T-helper 17 cell (primary cell): ENCODE data around the gene ADCY4. TPM values are rescaled to one million over a fixed set of nuclear protein-coding genes. Genes with fewer than 3 reads are reported as not detected.

Source experiments
- ATAC-seq: fragments of 150-1000 bp; cut with Tn5 transposase; 2 replicates; pipeline ENCODE4 v1.10.0; 2021; ENCODE audit warnings: mild to moderate bottlenecking, moderate library complexity
- DNase-seq, 3 donors: peaks; one replicate each; pipeline versions ENCODE4 v3.0.0 to v3.0.0-alpha.2; 2020 to 2021
- H3K9me3 ChIP-seq: one replicate; pipeline ENCODE4 v1.7.0; 2013; ENCODE audit warnings: low read length, mild to moderate bottlenecking; ENCODE audit not compliant: control insufficient read depth, poor library complexity, severe bottlenecking
- H3K27ac Mint-ChIP-seq: one replicate; pipeline ENCODE4 v1.8.0; 2022; ENCODE audit warnings: mild to moderate bottlenecking, moderate library complexity, mixed read lengths
- H3K27me3 Mint-ChIP-seq: one replicate; pipeline ENCODE4 v1.8.0; 2022; ENCODE audit warnings: mixed read lengths
- H3K36me3 Mint-ChIP-seq: one replicate; pipeline ENCODE4 v1.8.0; 2022; ENCODE audit warnings: low read depth, mixed read lengths
- H3K4me1 Mint-ChIP-seq: one replicate; pipeline ENCODE4 v1.8.0; 2022; ENCODE audit warnings: mild to moderate bottlenecking, mixed read lengths
- H3K4me3 Mint-ChIP-seq: one replicate; pipeline ENCODE4 v1.8.0; 2022; ENCODE audit warnings: mild to moderate bottlenecking, moderate library complexity, mixed read lengths
- total RNA-seq, 4 donors: library from RNA in 2 of 4; stranded (reverse) in 2 of 4; gene quantifications; one replicate each; pipeline ENCODE4 v1.2.3 and lab custom pipeline; 2022 to 2026

Gene ADCY4
- total RNA-seq, 2 donors from 2014 or later: 5.4 to 7.9 TPM

DNA sequence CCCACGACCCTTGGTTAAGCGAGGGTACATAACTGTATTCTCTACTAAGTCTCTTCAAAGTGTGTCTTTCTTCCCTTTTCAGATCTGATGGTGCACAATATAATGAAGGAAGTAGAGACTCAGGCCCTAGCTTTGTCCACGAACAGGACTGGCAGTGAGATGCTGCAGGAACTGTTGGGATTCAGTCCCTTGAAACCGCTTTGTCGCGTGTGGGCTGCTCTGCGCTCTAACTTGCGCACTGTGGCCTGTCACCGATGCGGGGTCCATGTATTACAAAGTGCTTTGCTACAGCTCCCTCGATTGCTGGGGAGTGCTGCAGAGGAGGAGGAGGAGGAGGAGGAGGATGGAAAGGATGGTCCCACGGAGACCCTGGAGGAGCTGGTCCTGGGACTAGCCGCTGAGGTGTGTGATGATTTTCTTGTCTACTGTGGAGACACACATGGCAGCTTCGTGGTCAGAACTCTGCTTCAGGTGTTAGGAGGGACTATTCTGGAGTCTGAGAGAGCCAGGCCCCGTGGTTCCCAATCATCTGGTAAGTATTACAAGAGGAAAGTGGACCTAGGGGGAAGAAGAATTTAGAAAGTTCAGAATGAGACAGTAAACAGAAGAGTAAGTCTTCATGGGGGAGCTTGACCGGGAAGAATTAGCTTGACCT, 34.4 kb downstream of the ADCY4 start:
- H3K9me3 ChIP-seq: no peaks in the 10 kb centered on the region
- peak overlapping the region; percentile 96 for H3K4me3 Mint-ChIP-seq
- no peak for ATAC-seq
- H3K36me3 Mint-ChIP-seq: peaks cover 17% of the 10 kb centered on the region
- H3K27me3 Mint-ChIP-seq: no peaks in the 10 kb centered on the region
- no peak for DNase-seq
- peak overlapping the region; percentile 93 for H3K27ac Mint-ChIP-seq
- peaks cover 30% of the 10 kb centered on the region for H3K4me1 Mint-ChIP-seq

DNA sequence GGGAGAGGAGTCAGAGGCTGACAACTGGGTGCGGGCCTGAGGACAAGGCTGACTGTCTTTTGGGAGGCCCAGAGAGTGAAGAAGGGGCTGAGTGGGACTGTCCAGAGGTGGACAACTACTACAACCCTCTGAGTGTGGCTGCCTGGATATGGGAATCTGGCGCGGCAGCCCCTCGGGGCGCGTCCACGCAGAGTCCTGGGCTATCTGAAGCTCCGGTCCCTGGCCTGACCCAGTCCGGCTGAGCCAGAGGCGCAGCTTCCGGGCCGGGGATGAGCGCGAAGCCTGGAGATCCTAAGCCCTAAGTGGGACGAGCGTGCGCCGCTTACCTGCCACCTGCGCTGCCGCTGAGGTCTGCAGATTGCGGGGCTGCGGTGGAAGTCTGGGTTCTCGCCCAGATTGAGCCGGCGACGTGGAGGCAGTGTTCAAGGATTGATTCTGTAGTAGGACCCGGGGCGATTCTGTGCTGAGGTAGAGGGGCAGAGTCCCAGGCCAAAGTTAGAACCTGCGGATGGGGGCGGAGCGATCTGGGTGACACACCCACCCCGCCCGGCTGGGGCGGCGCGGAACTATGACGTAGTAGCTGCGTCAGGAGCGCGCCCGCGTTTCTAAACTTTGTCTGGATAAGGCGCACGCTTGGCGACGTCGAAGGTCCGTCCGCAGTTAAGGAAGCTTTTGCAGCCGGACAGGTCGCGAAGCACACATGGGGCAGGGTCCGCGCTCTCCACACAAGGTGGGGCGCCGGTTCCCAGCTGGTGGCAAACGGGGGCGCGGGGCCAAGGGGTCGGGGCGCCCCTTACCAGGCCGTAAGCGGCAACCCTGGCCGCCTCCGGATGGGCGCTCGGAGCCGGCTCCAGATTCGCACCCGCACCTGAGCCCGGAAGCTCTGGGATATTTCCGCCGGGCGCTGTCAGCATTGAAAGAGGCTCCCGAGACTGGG, 35.3 kb downstream of the ADCY4 start, which contains the start of the genes DHRS1 and NOP9:
Gene DHRS1 (minus strand): TSS at position 526 of the 937 bp plus-strand sequence. CDS start 674 bp downstream, outside the sequence.
Gene NOP9 (plus strand): TSS at position 596 of the 937 bp plus-strand sequence. CDS start 105 bp downstream, at position 701.
- no peaks in the 10 kb centered on the region for H3K27me3 Mint-ChIP-seq
- no peaks in the 10 kb centered on the region for H3K9me3 ChIP-seq
- H3K27ac Mint-ChIP-seq: peak within 1 kb of the TSS; percentile 93
- peaks cover 10% of the 10 kb centered on the region for H3K36me3 Mint-ChIP-seq
- peak within 1 kb of the TSS; percentile 96 for H3K4me3 Mint-ChIP-seq
- ATAC-seq: peak; percentile 85
- H3K4me1 Mint-ChIP-seq: peaks cover 30% of the 10 kb centered on the region
- DNase-seq: peak; percentile 83 to 91 (median 85)

DNA sequence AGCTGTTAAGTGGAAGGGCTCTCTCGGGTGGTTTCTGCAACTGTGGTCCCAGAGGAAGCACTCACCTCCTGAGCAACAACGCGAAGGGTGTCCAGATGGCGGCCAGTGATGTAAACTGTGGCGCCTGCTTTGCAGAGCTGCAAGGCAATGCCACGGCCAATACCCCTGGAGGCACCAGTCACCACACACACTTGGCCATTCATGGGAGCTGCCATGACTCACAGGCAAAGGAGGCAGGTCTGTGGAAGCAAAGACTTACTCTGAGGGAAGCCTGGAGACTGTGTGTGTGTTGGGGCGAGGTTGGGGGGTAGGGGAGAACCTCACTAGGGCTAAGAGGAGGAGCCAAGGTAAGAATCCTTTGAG, 36.0 kb downstream of the ADCY4 start:
- Mint-ChIP-seq H3K4me3 (peak overlapping the region; percentile 96), H3K36me3 (peaks cover 10% of the 10 kb centered on the region), H3K27ac (peak overlapping the region; percentile 93), H3K27me3 (no peaks in the 10 kb centered on the region), H3K4me1 (peaks cover 30% of the 10 kb centered on the region)
- ATAC-seq: no peak
- DNase-seq: no peak
- no peaks in the 10 kb centered on the region for H3K9me3 ChIP-seq

DNA sequence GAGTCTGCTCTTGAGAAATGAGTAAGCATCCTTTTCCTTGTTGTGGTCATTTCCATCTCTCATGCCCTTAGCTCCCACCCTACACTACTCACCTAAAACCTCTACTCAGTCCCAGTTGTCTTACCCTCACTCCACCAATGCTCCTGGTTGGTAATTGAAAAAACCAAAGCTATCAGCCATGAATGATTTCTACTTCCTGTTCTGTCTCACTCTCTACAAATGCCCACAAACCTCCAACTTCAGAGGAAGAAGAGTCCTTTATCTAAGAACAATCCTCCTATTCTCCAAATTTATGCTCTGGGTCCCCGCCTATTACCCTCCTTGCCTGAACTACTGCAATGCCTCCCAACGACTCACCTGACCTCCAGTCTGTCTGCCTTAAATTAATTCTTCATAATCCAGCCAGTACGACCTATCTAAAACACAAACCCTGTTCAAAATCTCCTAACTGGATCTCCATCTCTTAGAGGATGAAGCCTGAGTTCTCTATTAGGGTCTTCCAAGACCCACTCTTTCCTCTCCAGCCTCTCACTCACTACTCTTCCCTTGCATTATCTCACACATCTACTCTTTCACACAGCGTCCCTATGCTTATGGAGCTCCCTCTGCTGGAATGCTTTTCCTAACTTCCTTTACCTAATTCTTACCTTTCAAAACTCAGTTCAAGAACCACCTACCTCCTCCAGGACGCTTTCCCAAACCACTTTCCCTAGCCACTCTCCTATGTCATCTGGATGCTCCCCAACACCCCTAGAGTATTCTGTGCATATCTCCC, 37.5 kb downstream of the ADCY4 start:
- no peak for DNase-seq
- Mint-ChIP-seq H3K27me3 (no peaks in the 10 kb centered on the region), H3K4me1 (peaks cover 28% of the 10 kb centered on the region), H3K4me3 (peak overlapping the region; percentile 15), H3K36me3 (peaks cover 10% of the 10 kb centered on the region), H3K27ac (peak overlapping the region; percentile 95)
- H3K9me3 ChIP-seq: no peaks in the 10 kb centered on the region
- ATAC-seq: no peak

DNA sequence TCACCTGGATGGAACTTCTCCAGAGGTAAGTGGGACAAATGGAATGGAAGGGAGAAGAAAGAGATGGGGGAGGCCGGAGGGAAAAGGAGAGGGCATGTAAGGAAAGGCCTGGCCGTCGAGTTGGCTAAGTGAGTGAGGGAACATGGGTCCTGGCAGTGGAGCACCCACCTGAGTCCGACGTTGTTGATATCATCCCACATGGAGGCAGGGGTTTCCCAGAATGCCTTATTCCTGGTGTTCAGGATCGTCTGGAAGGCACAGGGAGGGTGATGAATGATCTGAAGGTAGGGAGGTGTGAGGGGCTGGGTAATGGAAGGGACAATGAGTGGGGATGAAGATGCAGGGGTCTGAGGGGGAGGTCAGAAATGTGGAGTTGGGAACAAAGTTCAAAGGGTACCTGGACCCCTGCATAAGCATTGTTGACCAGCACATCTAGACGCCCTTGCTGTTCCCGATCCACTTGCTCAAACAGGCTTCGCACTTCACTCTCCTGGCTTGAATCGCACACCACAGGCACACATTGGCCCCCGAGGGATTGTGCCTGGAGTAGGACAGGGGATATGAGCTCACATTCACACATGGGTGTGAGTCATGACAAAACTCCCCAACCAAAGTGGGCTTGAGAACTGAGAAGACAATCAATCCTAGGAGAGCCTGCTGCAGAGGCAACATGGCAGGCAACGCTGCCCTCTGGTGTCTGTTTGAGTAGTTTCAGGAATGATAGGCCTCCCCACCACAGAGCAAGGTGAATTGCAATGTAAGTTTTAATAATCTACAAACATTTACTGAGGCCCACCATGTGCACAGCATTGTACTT, 38.3 kb downstream of the ADCY4 start:
- H3K4me1 Mint-ChIP-seq: peaks cover 30% of the 10 kb centered on the region
- H3K4me3 Mint-ChIP-seq: peak overlapping the region; percentile 28
- peak; percentile 35 to 52 (median 51) for DNase-seq
- H3K9me3 ChIP-seq: no peaks in the 10 kb centered on the region
- peak; percentile 77 for ATAC-seq
- peaks cover 14% of the 10 kb centered on the region for H3K36me3 Mint-ChIP-seq
- peak overlapping the region; percentile 95 for H3K27ac Mint-ChIP-seq
- no peaks in the 10 kb centered on the region for H3K27me3 Mint-ChIP-seq

DNA sequence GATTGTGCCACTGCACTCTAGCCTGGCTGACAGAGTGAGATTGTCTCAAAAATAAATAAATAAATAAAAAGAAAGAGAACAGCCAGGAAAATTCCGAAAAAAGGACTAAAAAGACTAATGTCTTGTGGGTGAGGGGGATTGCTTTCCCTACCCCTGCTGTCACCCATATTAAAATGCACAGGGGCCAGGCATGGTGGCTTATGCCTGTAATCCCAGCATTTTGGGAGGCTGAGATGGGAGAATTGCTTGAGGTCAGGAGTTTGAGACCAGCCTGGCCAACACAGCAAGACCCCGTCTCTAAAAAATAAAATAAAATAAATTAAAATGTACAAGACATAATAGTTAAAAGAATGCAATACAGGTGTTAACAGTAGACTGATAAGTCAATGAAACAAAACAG, 41.3 kb downstream of the ADCY4 start:
- Mint-ChIP-seq H3K4me1 (peaks cover 25% of the 10 kb centered on the region), H3K27me3 (no peaks in the 10 kb centered on the region), H3K27ac (no peak overlapping the region), H3K36me3 (peaks cover 14% of the 10 kb centered on the region), H3K4me3 (no peak overlapping the region)
- ATAC-seq (no peak), DNase-seq (no peak)
- no peaks in the 10 kb centered on the region for H3K9me3 ChIP-seq

DNA sequence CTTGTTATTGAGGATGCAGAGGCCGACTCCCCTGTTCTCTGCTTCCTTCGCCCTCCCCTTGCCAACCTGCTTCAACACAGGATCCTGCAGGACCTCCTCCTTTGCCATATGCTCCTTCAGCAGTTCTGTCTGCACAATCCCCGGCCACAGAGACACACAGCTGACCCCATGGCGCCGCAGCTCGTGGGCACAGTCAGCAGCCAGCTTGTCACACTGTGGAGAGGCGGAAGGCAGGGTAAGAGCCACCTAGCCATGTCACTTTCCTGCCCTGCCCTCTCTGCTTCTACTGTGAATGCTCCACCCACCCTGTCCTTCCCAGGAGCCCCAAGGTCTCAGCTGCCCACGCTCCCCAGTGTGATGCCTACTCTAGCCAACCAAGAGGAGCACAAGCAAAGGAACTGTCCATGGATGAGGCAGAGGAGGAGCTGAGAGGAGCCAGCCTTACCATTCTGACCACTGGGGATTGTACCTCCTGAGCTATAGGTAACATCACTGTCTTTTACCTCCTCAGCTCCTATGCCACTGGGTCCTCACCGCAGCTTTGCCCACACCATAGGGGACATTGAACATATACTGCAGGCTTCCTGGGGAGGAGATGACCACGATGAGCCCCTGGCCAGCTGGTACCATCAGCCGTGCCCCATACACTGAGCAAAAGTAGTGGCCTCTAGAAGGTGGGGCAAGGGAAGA, 42.6 kb downstream of the ADCY4 start:
- peaks cover 23% of the 10 kb centered on the region for H3K4me1 Mint-ChIP-seq
- no peaks in the 10 kb centered on the region for H3K27me3 Mint-ChIP-seq
- H3K27ac Mint-ChIP-seq: no peak overlapping the region
- H3K9me3 ChIP-seq: no peaks in the 10 kb centered on the region
- no peak for DNase-seq
- no peak for ATAC-seq
- H3K36me3 Mint-ChIP-seq: peaks cover 9% of the 10 kb centered on the region
- no peak overlapping the region for H3K4me3 Mint-ChIP-seq

DNA sequence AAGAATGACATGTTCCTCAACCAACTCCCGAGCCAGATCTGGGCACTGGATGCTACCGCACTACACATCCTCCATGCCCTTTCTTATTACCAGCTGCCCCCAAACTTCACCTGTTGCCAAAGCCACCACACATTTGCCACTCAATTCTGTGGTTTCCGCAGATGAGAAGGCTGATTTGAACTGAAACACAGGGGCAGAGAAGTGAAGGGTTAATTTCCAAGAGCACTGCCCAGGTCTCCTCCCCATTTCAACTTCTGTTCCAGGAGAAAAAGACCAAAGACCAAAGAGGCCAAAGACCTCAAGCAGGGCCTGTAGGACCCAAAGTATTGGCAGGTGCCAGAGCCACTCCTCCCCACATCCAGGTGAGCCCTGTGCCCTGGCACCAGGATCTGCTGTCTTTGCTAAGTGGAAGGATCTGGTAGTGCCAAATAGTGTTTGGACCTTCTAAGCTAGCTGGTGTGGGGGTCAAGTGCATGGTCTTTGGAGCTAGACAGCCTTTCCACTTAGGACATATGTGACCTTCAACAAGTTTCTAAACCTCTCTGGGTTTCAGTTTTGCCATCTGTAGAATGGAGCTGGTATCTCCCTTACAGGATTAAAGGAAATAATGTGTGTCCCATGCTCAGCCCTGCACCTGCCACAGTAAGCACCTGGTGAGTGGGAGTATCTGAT, 43.3 kb downstream of the ADCY4 start:
- Mint-ChIP-seq H3K27ac (peak overlapping the region; percentile 63), H3K27me3 (no peaks in the 10 kb centered on the region), H3K4me3 (no peak overlapping the region), H3K4me1 (peaks cover 16% of the 10 kb centered on the region), H3K36me3 (peaks cover 6% of the 10 kb centered on the region)
- no peak for DNase-seq
- no peak for ATAC-seq
- H3K9me3 ChIP-seq: no peaks in the 10 kb centered on the region

DNA sequence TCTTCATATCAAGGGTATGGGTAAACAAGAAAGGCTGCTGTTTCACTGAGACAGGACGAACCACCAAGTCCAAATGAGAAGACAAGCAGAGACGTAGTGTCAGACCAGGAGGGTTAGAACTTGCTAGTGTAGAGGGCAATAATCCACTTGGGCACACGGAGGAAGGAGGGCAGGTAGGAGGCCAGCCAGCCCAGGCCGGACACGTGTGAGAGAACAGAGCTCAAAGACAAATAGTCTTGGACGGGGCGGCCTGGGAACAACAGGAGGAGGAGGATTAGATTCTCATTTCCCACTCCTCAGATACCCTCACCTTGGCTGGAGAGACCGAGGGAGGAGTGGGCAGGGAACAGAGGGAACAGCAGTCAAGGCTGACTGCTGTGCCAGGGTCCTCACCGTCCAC, 44.1 kb downstream of the ADCY4 start:
- no peak for ATAC-seq
- H3K36me3 Mint-ChIP-seq: peaks cover 4% of the 10 kb centered on the region
- peak overlapping the region; percentile 63 for H3K27ac Mint-ChIP-seq
- no peaks in the 10 kb centered on the region for H3K9me3 ChIP-seq
- no peak overlapping the region for H3K4me3 Mint-ChIP-seq
- H3K4me1 Mint-ChIP-seq: peaks cover 11% of the 10 kb centered on the region
- no peak for DNase-seq
- no peaks in the 10 kb centered on the region for H3K27me3 Mint-ChIP-seq

DNA sequence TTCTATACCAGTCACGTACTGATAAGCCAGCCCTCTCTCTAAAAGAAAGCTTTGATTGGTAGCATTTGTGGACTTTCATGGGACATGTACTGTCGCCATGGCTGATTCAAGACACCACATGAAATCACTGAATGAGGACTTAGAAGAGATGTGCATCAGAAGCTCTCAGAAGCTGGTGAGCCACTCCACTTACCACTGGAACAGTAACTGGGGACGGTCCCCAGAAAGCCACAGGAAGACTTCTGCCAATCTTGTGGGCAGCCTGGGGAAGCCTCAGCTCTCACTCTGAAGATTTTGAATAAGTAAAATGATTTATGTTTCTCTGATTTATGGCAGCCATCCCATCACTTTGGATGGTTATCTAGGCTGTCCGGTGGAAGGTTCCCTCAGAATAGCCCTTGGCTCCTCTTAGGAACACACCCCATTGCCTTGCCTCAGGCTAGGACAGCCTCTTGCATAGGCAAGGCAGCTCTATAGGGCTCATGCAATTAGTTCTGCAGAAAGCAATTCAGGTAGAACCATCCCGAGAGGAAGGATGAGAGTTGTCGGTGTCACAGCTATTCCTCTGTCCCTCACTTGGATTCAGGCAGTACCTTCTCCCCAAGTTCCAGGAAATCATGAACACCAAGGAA, 45.1 kb downstream of the ADCY4 start:
- peaks cover 11% of the 10 kb centered on the region for H3K4me1 Mint-ChIP-seq
- ATAC-seq (peak; percentile 95), DNase-seq (no peak)
- peak overlapping the region; percentile 63 for H3K27ac Mint-ChIP-seq
- H3K36me3 Mint-ChIP-seq: peaks cover 4% of the 10 kb centered on the region
- H3K4me3 Mint-ChIP-seq: no peak overlapping the region
- H3K27me3 Mint-ChIP-seq: no peaks in the 10 kb centered on the region
- no peaks in the 10 kb centered on the region for H3K9me3 ChIP-seq

DNA sequence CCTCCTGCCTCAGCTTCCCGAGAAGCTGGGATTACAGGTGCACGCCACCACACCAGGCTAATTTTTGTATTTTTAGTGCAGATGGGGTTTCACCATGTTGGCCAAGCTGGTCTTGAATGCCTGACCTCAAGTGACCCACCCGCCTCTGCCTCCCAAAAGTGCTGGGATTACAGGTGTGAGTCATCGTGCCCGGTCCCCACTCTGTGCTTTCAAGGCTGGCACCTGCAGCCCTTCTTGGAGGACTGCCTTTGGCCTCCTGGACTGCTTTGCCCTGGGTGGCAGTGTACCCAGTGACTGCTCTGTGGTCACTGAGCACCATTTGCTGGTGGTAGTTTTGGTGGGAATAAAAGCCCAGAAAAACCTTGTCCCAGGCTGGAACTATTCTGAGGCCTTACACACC, 47.9 kb downstream of the ADCY4 start:
- H3K9me3 ChIP-seq: no peaks in the 10 kb centered on the region
- peaks cover 12% of the 10 kb centered on the region for H3K4me1 Mint-ChIP-seq
- no peak overlapping the region for H3K4me3 Mint-ChIP-seq
- H3K36me3 Mint-ChIP-seq: peaks cover under 1% of the 10 kb centered on the region
- no peak overlapping the region for H3K27ac Mint-ChIP-seq
- ATAC-seq (no peak), DNase-seq (no peak)
- H3K27me3 Mint-ChIP-seq: no peaks in the 10 kb centered on the region
